Loucy (cell line): ENCODE measurements around the gene RCAN3.

Experiments
- EZH2phosphoT487 ChIP-seq: fragments of 200-600 bp; IDR thresholded peaks from 2 replicates; pipeline ENCODE4 v1.6.1; 2018; ENCODE audit warnings: antibody characterized with exemption, mild to moderate bottlenecking, moderate library complexity, borderline replicate concordance
- TF ChIP-seq, protein P1 (sequence below): fragments of 200-600 bp; sonication (generic); conservative IDR thresholded peaks from 2 replicates; pipeline ENCODE4 v1.5.1; 2014; ENCODE audit warnings: mild to moderate bottlenecking, antibody characterized with exemption, low read length

DNA sequence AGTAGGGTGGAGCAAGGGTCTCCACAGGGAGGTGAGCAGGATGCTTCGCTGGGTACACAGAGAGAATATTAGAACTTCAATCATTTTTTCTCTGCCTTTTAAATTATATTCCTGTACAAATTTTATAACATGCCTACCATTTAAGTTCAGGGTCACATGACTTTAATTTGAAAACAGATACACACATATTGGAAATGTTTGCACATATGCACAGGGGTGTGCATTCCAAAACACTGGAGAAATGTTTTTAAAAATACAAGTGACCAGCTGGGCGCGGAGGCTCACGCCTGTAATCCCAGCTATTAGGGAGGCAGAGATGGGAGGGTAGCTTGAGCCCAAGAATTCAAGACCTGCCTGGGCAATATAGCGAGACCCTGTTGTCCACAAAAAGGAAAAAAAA is 47.4 kb upstream of the RCAN3 start:
- TF ChIP-seq, protein P1, sequence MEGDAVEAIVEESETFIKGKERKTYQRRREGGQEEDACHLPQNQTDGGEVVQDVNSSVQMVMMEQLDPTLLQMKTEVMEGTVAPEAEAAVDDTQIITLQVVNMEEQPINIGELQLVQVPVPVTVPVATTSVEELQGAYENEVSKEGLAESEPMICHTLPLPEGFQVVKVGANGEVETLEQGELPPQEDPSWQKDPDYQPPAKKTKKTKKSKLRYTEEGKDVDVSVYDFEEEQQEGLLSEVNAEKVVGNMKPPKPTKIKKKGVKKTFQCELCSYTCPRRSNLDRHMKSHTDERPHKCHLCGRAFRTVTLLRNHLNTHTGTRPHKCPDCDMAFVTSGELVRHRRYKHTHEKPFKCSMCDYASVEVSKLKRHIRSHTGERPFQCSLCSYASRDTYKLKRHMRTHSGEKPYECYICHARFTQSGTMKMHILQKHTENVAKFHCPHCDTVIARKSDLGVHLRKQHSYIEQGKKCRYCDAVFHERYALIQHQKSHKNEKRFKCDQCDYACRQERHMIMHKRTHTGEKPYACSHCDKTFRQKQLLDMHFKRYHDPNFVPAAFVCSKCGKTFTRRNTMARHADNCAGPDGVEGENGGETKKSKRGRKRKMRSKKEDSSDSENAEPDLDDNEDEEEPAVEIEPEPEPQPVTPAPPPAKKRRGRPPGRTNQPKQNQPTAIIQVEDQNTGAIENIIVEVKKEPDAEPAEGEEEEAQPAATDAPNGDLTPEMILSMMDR, result no peak
- no peak for TF ChIP-seq EZH2phosphoT487
